CD8-positive, alpha-beta memory T cell (primary cell): ENCODE data around the gene FSTL4. TPM values are rescaled to one million over a fixed set of nuclear protein-coding genes. Genes with fewer than 3 reads are reported as not detected.
A peak's percentile ranks its signal among the peaks of the same experiment; 100 is the strongest.

Experiments
- CTCF ChIA-PET: fragments of 350-600 bp; sonication (Branson Sonifier 250); formaldehyde crosslinking; loops from one replicate; lab custom pipeline; 2021; ENCODE audit warnings: antibody characterized with exemption; lab: Charles Lee
- POLR2A ChIA-PET: fragments of 350-600 bp; sonication (Branson Sonifier 250); formaldehyde crosslinking; loops from one replicate; lab custom pipeline; 2021; ENCODE audit warnings: antibody characterized with exemption; lab: Charles Lee
- DNase-seq, 5 donors: peaks; one replicate each; pipeline versions ENCODE4 v3.0.0 to v3.0.0-alpha.2; 2020 to 2022; ENCODE audit warnings: mixed read lengths in 1 of 5
- H3K27ac ChIP-seq: one replicate; pipeline ENCODE4 v1.7.0; 2013; ENCODE audit warnings: low read depth, mild to moderate bottlenecking, low read length, moderate library complexity
- H3K27me3 ChIP-seq: 2 replicates; pipeline ENCODE4 v1.7.0; 2013; ENCODE audit warnings: low read length, mild to moderate bottlenecking; ENCODE audit not compliant: insufficient read depth, poor library complexity, severe bottlenecking
- H3K36me3 ChIP-seq: 2 replicates; pipeline ENCODE4 v1.7.0; 2013; ENCODE audit warnings: mild to moderate bottlenecking, low read length, moderate library complexity; ENCODE audit not compliant: insufficient read depth
- H3K4me1 ChIP-seq: 2 replicates; pipeline ENCODE4 v1.7.0; 2013; ENCODE audit warnings: mild to moderate bottlenecking, low read length, moderate library complexity; ENCODE audit not compliant: insufficient read depth
- H3K4me3 ChIP-seq: 2 replicates; pipeline ENCODE4 v1.7.0; 2013; ENCODE audit warnings: mild to moderate bottlenecking, low read length
- H3K9me3 ChIP-seq: 2 replicates; pipeline ENCODE4 v1.7.0; 2013; ENCODE audit warnings: mild to moderate bottlenecking, low read length
- H3K27ac Mint-ChIP-seq, 8 donors: one replicate each; pipeline ENCODE4 v1.8.0; 2020 to 2021; ENCODE audit warnings: mixed read lengths in 8 of 8, mild to moderate bottlenecking in 6 of 8, inconsistent platforms in 3 of 8, moderate library complexity in 3 of 8
- H3K27me3 Mint-ChIP-seq, 2 donors: one replicate each; pipeline ENCODE4 v1.8.0; 2020 to 2021; ENCODE audit warnings: mixed read lengths in 2 of 2, mild to moderate bottlenecking in 1 of 2, moderate library complexity in 1 of 2
- H3K36me3 Mint-ChIP-seq, 3 donors: one replicate each; pipeline ENCODE4 v1.8.0; 2020 to 2021; ENCODE audit warnings: mixed read lengths in 3 of 3, inconsistent platforms in 1 of 3, mild to moderate bottlenecking in 1 of 3
- H3K4me1 Mint-ChIP-seq, 3 donors: one replicate each; pipeline ENCODE4 v1.8.0; 2020 to 2021; ENCODE audit warnings: mixed read lengths in 3 of 3, inconsistent platforms in 1 of 3, mild to moderate bottlenecking in 1 of 3
- H3K4me3 Mint-ChIP-seq, 7 donors: one replicate each; pipeline ENCODE4 v1.8.0; 2020 to 2021; ENCODE audit warnings: mixed read lengths in 7 of 7, mild to moderate bottlenecking in 6 of 7, moderate library complexity in 4 of 7, inconsistent platforms in 2 of 7
- H3K9me3 Mint-ChIP-seq, 5 donors: one replicate each; pipeline ENCODE4 v1.8.0; 2020 to 2022; ENCODE audit warnings: mixed read lengths in 5 of 5, mild to moderate bottlenecking in 3 of 5, moderate library complexity in 2 of 5, inconsistent platforms in 1 of 5
- polyA plus RNA-seq: library from polyadenylated mRNA; unstranded; fragments of 300-500 nt; fragmentation: Illumina TruSeq; gene quantifications from one replicate; pipeline ENCODE4 v1.2.3, GENCODE V29; 2021
- total RNA-seq, 2 experiments: library from RNA; stranded (reverse); gene quantifications; one replicate each; pipeline ENCODE4 v1.2.3, GENCODE V29; 2021

FSTL4 gene
- total and polyA plus RNA-seq, 3 experiments from 2014 or later: 0.33 TPM; not detected in 2

GRCh38 chr5:133423618-133424282, 188.6 kb downstream of the FSTL4 start:
- H3K27ac ChIP-seq: no peak overlapping the region
- H3K9me3 ChIP-seq: no peaks in the 10 kb centered on the region
- H3K4me1 Mint-ChIP-seq: peaks cover 5 to 7% (median 6%) of the 10 kb centered on the region in 3 donors
- H3K36me3 Mint-ChIP-seq: no peaks in the 10 kb centered on the region
- H3K27me3 Mint-ChIP-seq: peaks cover 6 to 30% of the 10 kb centered on the region in 2 donors
- DNase-seq: peak; percentile 42 to 65 (median 58)
- H3K4me1 ChIP-seq: no peaks in the 10 kb centered on the region
- ChIA-PET CTCF (interaction anchor here (0.6 to 2.4 kb wide), 14 partner anchors 9 to 522 kb away, joined by 3 to 14 read pairs (median 3); no protein-coding TSS in a partner anchor), POLR2A (no interaction called here)
- no peaks in the 10 kb centered on the region for H3K27me3 ChIP-seq
- no peak overlapping the region for H3K4me3 ChIP-seq
- H3K27ac Mint-ChIP-seq: no peak overlapping the region
- no peaks in the 10 kb centered on the region for H3K9me3 Mint-ChIP-seq
- H3K36me3 ChIP-seq: no peaks in the 10 kb centered on the region
- H3K4me3 Mint-ChIP-seq: no peak overlapping the region

GRCh38 chr5:133423011-133423617, 189.2 kb downstream of the FSTL4 start:
- Histone ChIP-seq H3K27ac (no peak overlapping the region), H3K36me3 (no peaks in the 10 kb centered on the region), H3K4me3 (no peak overlapping the region), H3K9me3 (no peaks in the 10 kb centered on the region), H3K27me3 (no peaks in the 10 kb centered on the region), H3K4me1 (no peaks in the 10 kb centered on the region)
- Mint-ChIP-seq H3K27ac (no peak overlapping the region), H3K27me3 (peaks cover 6 to 34% of the 10 kb centered on the region in 2 donors), H3K4me3 (no peak overlapping the region), H3K9me3 (no peaks in the 10 kb centered on the region), H3K4me1 (peaks cover 5 to 7% (median 6%) of the 10 kb centered on the region in 3 donors), H3K36me3 (no peaks in the 10 kb centered on the region)
- DNase-seq: no peak
- POLR2A ChIA-PET: no interaction called here
- CTCF ChIA-PET: interaction anchor here (0.6 to 2.4 kb wide), 14 partner anchors 10 to 523 kb away, joined by 3 to 14 read pairs (median 3); no protein-coding TSS in a partner anchor

- POLR2A ChIA-PET: no interaction called here
- no peaks in the 10 kb centered on the region for H3K27me3 ChIP-seq
- H3K4me1 Mint-ChIP-seq: peaks cover 5 to 7% (median 6%) of the 10 kb centered on the region in 3 donors
- H3K4me3 Mint-ChIP-seq: no peak overlapping the region
- CTCF ChIA-PET: no interaction called here
- H3K9me3 Mint-ChIP-seq: no peaks in the 10 kb centered on the region
- no peaks in the 10 kb centered on the region for H3K4me1 ChIP-seq
- H3K36me3 ChIP-seq: no peaks in the 10 kb centered on the region
- no peaks in the 10 kb centered on the region for H3K9me3 ChIP-seq
- DNase-seq: no peak
- H3K27me3 Mint-ChIP-seq: peaks cover 6 to 35% of the 10 kb centered on the region in 2 donors
- H3K27ac Mint-ChIP-seq: no peak overlapping the region
- H3K27ac ChIP-seq: no peak overlapping the region
- H3K36me3 Mint-ChIP-seq: no peaks in the 10 kb centered on the region
- no peak overlapping the region for H3K4me3 ChIP-seq
These were observed 190.5 kb downstream of the FSTL4 start for GRCh38 chr5:133421806-133422205.

GRCh38 chr5:133421394-133421793, 190.9 kb downstream of the FSTL4 start:
- POLR2A ChIA-PET: no interaction called here
- no peak overlapping the region for H3K4me3 Mint-ChIP-seq
- no peaks in the 10 kb centered on the region for H3K36me3 Mint-ChIP-seq
- H3K9me3 Mint-ChIP-seq: no peaks in the 10 kb centered on the region
- H3K9me3 ChIP-seq: no peaks in the 10 kb centered on the region
- peaks cover 6 to 36% of the 10 kb centered on the region in 2 donors for H3K27me3 Mint-ChIP-seq
- H3K27ac ChIP-seq: no peak overlapping the region
- no peak for DNase-seq
- H3K4me3 ChIP-seq: no peak overlapping the region
- no peaks in the 10 kb centered on the region for H3K36me3 ChIP-seq
- CTCF ChIA-PET: no interaction called here
- no peak overlapping the region for H3K27ac Mint-ChIP-seq
- no peaks in the 10 kb centered on the region for H3K27me3 ChIP-seq
- peaks cover 5 to 7% (median 6%) of the 10 kb centered on the region in 3 donors for H3K4me1 Mint-ChIP-seq
- H3K4me1 ChIP-seq: no peaks in the 10 kb centered on the region

GRCh38 chr5:133420440-133421301, 191.7 kb downstream of the FSTL4 start:
- no peaks in the 10 kb centered on the region for H3K9me3 Mint-ChIP-seq
- no peak for DNase-seq
- no peaks in the 10 kb centered on the region for H3K9me3 ChIP-seq
- no peak overlapping the region for H3K27ac Mint-ChIP-seq
- peaks cover 5 to 7% (median 6%) of the 10 kb centered on the region in 3 donors for H3K4me1 Mint-ChIP-seq
- no peaks in the 10 kb centered on the region for H3K4me1 ChIP-seq
- H3K4me3 Mint-ChIP-seq: no peak overlapping the region
- H3K36me3 ChIP-seq: no peaks in the 10 kb centered on the region
- no peak overlapping the region for H3K4me3 ChIP-seq
- H3K27ac ChIP-seq: no peak overlapping the region
- peaks cover 10 to 36% of the 10 kb centered on the region in 2 donors for H3K27me3 Mint-ChIP-seq
- POLR2A ChIA-PET: no interaction called here
- H3K36me3 Mint-ChIP-seq: no peaks in the 10 kb centered on the region
- no peaks in the 10 kb centered on the region for H3K27me3 ChIP-seq
- CTCF ChIA-PET: no interaction called here

GRCh38 chr5:133415906-133416305, 196.4 kb downstream of the FSTL4 start:
- Histone ChIP-seq H3K27me3 (no peaks in the 10 kb centered on the region), H3K4me1 (no peaks in the 10 kb centered on the region), H3K9me3 (no peaks in the 10 kb centered on the region), H3K4me3 (no peak overlapping the region), H3K36me3 (no peaks in the 10 kb centered on the region), H3K27ac (no peak overlapping the region)
- H3K9me3 Mint-ChIP-seq: no peaks in the 10 kb centered on the region
- ChIA-PET CTCF (no interaction called here), POLR2A (no interaction called here)
- no peak overlapping the region for H3K4me3 Mint-ChIP-seq
- H3K36me3 Mint-ChIP-seq: no peaks in the 10 kb centered on the region
- H3K27me3 Mint-ChIP-seq: peaks cover 7 to 49% of the 10 kb centered on the region in 2 donors
- no peak for DNase-seq
- H3K4me1 Mint-ChIP-seq: no peaks in the 10 kb centered on the region
- no peak overlapping the region for H3K27ac Mint-ChIP-seq

- DNase-seq: no peak
- H3K9me3 Mint-ChIP-seq: no peaks in the 10 kb centered on the region
- ChIA-PET CTCF (no interaction called here), POLR2A (no interaction called here)
- H3K27me3 ChIP-seq: no peaks in the 10 kb centered on the region
- H3K36me3 Mint-ChIP-seq: no peaks in the 10 kb centered on the region
- H3K36me3 ChIP-seq: no peaks in the 10 kb centered on the region
- H3K27me3 Mint-ChIP-seq: peaks cover 7 to 52% of the 10 kb centered on the region in 2 donors
- H3K4me1 Mint-ChIP-seq: no peaks in the 10 kb centered on the region
- no peak overlapping the region for H3K4me3 ChIP-seq
- H3K27ac ChIP-seq: no peak overlapping the region
- no peak overlapping the region for H3K4me3 Mint-ChIP-seq
- no peak overlapping the region for H3K27ac Mint-ChIP-seq
- no peaks in the 10 kb centered on the region for H3K4me1 ChIP-seq
- H3K9me3 ChIP-seq: no peaks in the 10 kb centered on the region
These were observed 196.8 kb downstream of the FSTL4 start for GRCh38 chr5:133415506-133415905.

GRCh38 chr5:133412661-133413060, 199.7 kb downstream of the FSTL4 start:
- H3K4me3 Mint-ChIP-seq: no peak overlapping the region
- no peaks in the 10 kb centered on the region for H3K36me3 Mint-ChIP-seq
- peaks cover 11 to 60% of the 10 kb centered on the region in 2 donors for H3K27me3 Mint-ChIP-seq
- no peak overlapping the region for H3K27ac Mint-ChIP-seq
- H3K4me1 ChIP-seq: no peaks in the 10 kb centered on the region
- no peaks in the 10 kb centered on the region for H3K9me3 ChIP-seq
- CTCF ChIA-PET: no interaction called here
- no peaks in the 10 kb centered on the region for H3K9me3 Mint-ChIP-seq
- POLR2A ChIA-PET: no interaction called here
- no peak overlapping the region for H3K27ac ChIP-seq
- H3K4me3 ChIP-seq: no peak overlapping the region
- DNase-seq: no peak
- no peaks in the 10 kb centered on the region for H3K27me3 ChIP-seq
- no peaks in the 10 kb centered on the region for H3K4me1 Mint-ChIP-seq
- no peaks in the 10 kb centered on the region for H3K36me3 ChIP-seq
